ENCODE data around the gene URB1.

URB1 gene

GRCh38 chr21:32331444-32332305, 61.1 kb downstream of the URB1 start:
- Histone ChIP-seq H3K36me3 (ENCODE audit: control insufficient read depth, insufficient read depth, low read length) (no peaks in the 10 kb centered on the region), H3K27ac (no peak overlapping the region), H3K4me3 (ENCODE audit: low read depth, low read length) (no peak overlapping the region), H3K4me2 (ENCODE audit: low read length) (no peak overlapping the region), H3K79me2 (no peaks in the 10 kb centered on the region), H3K27me3 (ENCODE audit: control insufficient read depth, insufficient read depth, low read length) (no peaks in the 10 kb centered on the region), H3K9me3 (ENCODE audit: control insufficient read depth, low read length) (no peaks in the 10 kb centered on the region), H2AFZ (no peak overlapping the region), H3K4me1 (no peaks in the 10 kb centered on the region), H3K9ac (no peak overlapping the region)
- TF ChIP-seq CTCF (IDR thresholded peaks at IDR 0.05), result no peak

GRCh38 chr21:32330784-32331311, 62.0 kb downstream of the URB1 start:
- Histone ChIP-seq H3K27ac (no peak overlapping the region), H3K9ac (no peak overlapping the region)

GRCh38 chr21:32329776-32330175, 63.0 kb downstream of the URB1 start:
- no peaks in the 10 kb centered on the region for H3K79me2 ChIP-seq
- no peaks in the 10 kb centered on the region for H3K27me3 ChIP-seq (ENCODE audit: control insufficient read depth, insufficient read depth, low read length)
- H3K4me2 ChIP-seq (ENCODE audit: low read length), result no peak overlapping the region
- no peak overlapping the region for H3K4me3 ChIP-seq (ENCODE audit: low read depth, low read length)
- no peaks in the 10 kb centered on the region for H3K36me3 ChIP-seq (ENCODE audit: control insufficient read depth, insufficient read depth, low read length)
- no peak overlapping the region for H3K9ac ChIP-seq
- no peak overlapping the region for H3K27ac ChIP-seq
- H2AFZ ChIP-seq, result no peak overlapping the region
- no peak for TF ChIP-seq CTCF (IDR thresholded peaks at IDR 0.05)
- H3K4me1 ChIP-seq, result no peaks in the 10 kb centered on the region
- no peaks in the 10 kb centered on the region for H3K9me3 ChIP-seq (ENCODE audit: control insufficient read depth, low read length)

More at GRCh38 chr21:32330784-32331311, 62.0 kb downstream of the URB1 start:
- Histone ChIP-seq H3K36me3 (ENCODE audit: control insufficient read depth, insufficient read depth, low read length) (no peaks in the 10 kb centered on the region), H3K79me2 (no peaks in the 10 kb centered on the region), H3K9me3 (ENCODE audit: control insufficient read depth, low read length) (no peaks in the 10 kb centered on the region), H3K4me1 (no peaks in the 10 kb centered on the region), H3K27me3 (ENCODE audit: control insufficient read depth, insufficient read depth, low read length) (no peaks in the 10 kb centered on the region), H3K4me2 (ENCODE audit: low read length) (no peak overlapping the region), H3K4me3 (ENCODE audit: low read depth, low read length) (no peak overlapping the region), H2AFZ (no peak overlapping the region)
- TF ChIP-seq CTCF (IDR thresholded peaks at IDR 0.05), result no peak

GRCh38 chr21:32329331-32329730, 63.5 kb downstream of the URB1 start:
- Histone ChIP-seq H3K4me2 (ENCODE audit: low read length) (no peak overlapping the region), H2AFZ (no peak overlapping the region), H3K27me3 (ENCODE audit: control insufficient read depth, insufficient read depth, low read length) (no peaks in the 10 kb centered on the region), H3K9ac (no peak overlapping the region), H3K4me1 (no peaks in the 10 kb centered on the region), H3K4me3 (ENCODE audit: low read depth, low read length) (no peak overlapping the region), H3K27ac (no peak overlapping the region), H3K9me3 (ENCODE audit: control insufficient read depth, low read length) (no peaks in the 10 kb centered on the region), H3K36me3 (ENCODE audit: control insufficient read depth, insufficient read depth, low read length) (no peaks in the 10 kb centered on the region), H3K79me2 (no peaks in the 10 kb centered on the region)
- no peak for TF ChIP-seq CTCF (IDR thresholded peaks at IDR 0.05)

Data from parathyroid adenoma (tissue), 2 donors.